BJ (cell line): ENCODE measurements around the gene SLC30A7. TPM values are rescaled to one million over a fixed set of nuclear protein-coding genes. Genes with fewer than 3 reads are reported as not detected.
"Not testable (repeated sequence)": the region's sequence is repeated elsewhere in the genome, so short reads cannot be mapped to it uniquely, and the experiment has no call there.

Source experiments
- CTCF ChIA-PET: fragments of 350-600 bp; formaldehyde crosslinking; extraction: SDS; loops from one replicate; lab custom pipeline; 2021; ENCODE audit warnings: antibody characterized with exemption, inconsistent platforms; lab: Yijun Ruan, JAX
- POLR2A ChIA-PET: fragments of 300-600 bp; sonication (Branson Sonifier 250); formaldehyde crosslinking; extraction: SDS; loops from one replicate; lab custom pipeline; 2021; ENCODE audit warnings: antibody characterized with exemption; lab: Charles Lee
- DNase-seq: peaks from one replicate; pipeline ENCODE4 v3.0.0-alpha.2; 2011; ENCODE audit warnings: low read depth
- H3K27me3 ChIP-seq: 2 replicates; pipeline ENCODE4 v1.6.0; 2011; ENCODE audit warnings: low read length; ENCODE audit not compliant: control insufficient read depth, insufficient read depth
- H3K36me3 ChIP-seq: 2 replicates; pipeline ENCODE4 v1.5.1; 2011; ENCODE audit warnings: low read length; ENCODE audit not compliant: control insufficient read depth, insufficient read depth
- H3K4me3 ChIP-seq: 2 replicates; pipeline ENCODE4 v1.5.1; 2011; ENCODE audit warnings: low read depth, mild to moderate bottlenecking, control low read depth, low read length
- polyA plus RNA-seq: library from polyadenylated mRNA; depleted of rRNA; stranded (reverse); fragments of >200 nt; gene quantifications from 2 replicates; pipeline ENCODE4 v1.2.3, GENCODE V29; 2011
- TF ChIP-seq, protein P1 (sequence below): IDR thresholded peaks from 2 replicates; pipeline ENCODE4 v1.5.1; 2011; ENCODE audit warnings: low read depth, mild to moderate bottlenecking, control low read depth, inconsistent platforms, low read length, moderate library complexity; ENCODE audit not compliant: insufficient read depth

Gene SLC30A7
- polyA plus RNA-seq, 1 experiment: 4.6 TPM

GRCh38 chr1:100952104-100952745 lies 56.3 kb downstream of the SLC30A7 start:
- Histone ChIP-seq H3K4me3 (no peak overlapping the region), H3K27me3 (no peaks in the 10 kb centered on the region), H3K36me3 (peaks cover 1% of the 10 kb centered on the region; the same call in 1 of the 2 replicates)
- POLR2A ChIA-PET: no interaction called here
- TF ChIP-seq, protein P1, sequence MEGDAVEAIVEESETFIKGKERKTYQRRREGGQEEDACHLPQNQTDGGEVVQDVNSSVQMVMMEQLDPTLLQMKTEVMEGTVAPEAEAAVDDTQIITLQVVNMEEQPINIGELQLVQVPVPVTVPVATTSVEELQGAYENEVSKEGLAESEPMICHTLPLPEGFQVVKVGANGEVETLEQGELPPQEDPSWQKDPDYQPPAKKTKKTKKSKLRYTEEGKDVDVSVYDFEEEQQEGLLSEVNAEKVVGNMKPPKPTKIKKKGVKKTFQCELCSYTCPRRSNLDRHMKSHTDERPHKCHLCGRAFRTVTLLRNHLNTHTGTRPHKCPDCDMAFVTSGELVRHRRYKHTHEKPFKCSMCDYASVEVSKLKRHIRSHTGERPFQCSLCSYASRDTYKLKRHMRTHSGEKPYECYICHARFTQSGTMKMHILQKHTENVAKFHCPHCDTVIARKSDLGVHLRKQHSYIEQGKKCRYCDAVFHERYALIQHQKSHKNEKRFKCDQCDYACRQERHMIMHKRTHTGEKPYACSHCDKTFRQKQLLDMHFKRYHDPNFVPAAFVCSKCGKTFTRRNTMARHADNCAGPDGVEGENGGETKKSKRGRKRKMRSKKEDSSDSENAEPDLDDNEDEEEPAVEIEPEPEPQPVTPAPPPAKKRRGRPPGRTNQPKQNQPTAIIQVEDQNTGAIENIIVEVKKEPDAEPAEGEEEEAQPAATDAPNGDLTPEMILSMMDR: no peak
- CTCF ChIA-PET: no interaction called here
- DNase-seq: no peak

GRCh38 chr1:100952970-100953369 lies 57.1 kb downstream of the SLC30A7 start:
- CTCF ChIA-PET: interaction anchor here (1.8 kb wide), 1 partner anchor 336 kb away, joined by 4 read pairs; no protein-coding TSS in a partner anchor
- H3K36me3 ChIP-seq, POLR2A ChIA-PET: not testable (repeated sequence)

DNA sequence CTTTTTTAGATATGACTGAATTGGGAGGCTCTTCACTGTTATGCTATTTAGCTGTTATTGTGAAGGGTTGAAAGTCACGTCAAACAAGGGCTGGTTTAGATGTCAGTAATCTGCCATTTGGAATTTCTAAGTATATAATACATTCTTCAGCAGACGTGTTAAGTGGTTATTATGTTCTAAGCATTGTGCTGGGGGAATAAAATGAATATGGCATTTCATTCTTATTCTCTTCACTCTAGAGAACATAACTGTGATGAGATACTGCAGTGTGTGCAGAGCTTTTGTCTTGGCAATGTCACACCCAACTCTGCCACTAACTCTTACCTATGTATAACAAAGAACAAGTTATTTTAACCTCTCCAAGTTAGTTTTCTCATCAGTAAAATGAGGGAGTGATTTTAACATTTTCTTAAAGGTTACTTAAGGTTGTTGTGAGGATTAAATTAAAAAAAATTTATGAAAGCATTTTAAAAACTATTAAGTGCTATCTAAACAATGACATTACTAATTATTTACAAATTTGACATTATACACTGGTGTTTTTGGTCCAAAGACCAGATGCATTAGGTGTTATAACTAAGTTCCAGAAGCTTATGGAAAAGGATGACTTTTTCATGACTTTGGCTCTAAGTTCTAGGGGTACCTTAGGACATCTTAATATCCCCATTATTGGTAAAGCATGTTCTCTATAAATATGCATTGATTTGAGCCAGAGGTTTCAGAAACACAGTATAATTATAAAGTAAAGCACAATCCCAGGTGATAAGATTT lies 58.3 kb downstream of the SLC30A7 start:
- Histone ChIP-seq H3K27me3 (no peaks in the 10 kb centered on the region), H3K36me3 (peaks cover 1% of the 10 kb centered on the region; the same call in 1 of the 2 replicates), H3K4me3 (no peak overlapping the region)
- TF ChIP-seq, protein P1: no peak
- ChIA-PET CTCF (interaction anchor here (0.5 to 1.8 kb wide), 2 partner anchors 335 to 481 kb away, joined by 3 to 4 read pairs; no protein-coding TSS in a partner anchor), POLR2A (no interaction called here)
- DNase-seq: no peak

More at GRCh38 chr1:100952970-100953369, 57.1 kb downstream of the SLC30A7 start:
- H3K4me3 ChIP-seq, DNase-seq, H3K27me3 ChIP-seq: not testable (repeated sequence)

DNA sequence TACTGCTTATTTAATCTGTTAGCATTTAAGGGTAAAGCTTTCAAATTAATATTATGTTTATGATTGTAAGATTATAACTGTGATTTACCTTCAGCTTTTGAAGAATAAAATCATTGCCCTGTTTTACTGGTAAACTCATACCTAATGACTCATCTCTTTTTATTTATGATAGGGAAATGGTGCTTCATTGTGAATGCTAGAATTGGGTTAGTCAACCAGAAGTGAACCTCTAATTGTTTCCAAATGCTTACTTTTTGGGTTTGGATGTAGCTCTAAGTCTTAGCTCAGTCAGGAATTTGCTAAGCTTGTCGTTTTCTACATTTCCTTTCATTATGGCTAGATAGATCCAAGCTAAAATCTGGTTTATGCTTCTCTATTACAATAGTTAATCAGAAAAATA lies 59.4 kb downstream of the SLC30A7 start:
- no peak overlapping the region for H3K4me3 ChIP-seq
- peaks cover 1% of the 10 kb centered on the region; the same call in 1 of the 2 replicates for H3K36me3 ChIP-seq
- TF ChIP-seq, protein P1: no peak
- peak; percentile 92 for DNase-seq
- POLR2A ChIA-PET: no interaction called here
- CTCF ChIA-PET: interaction anchor here (0.8 kb wide), 1 partner anchor 17 kb away, joined by 3 read pairs; no protein-coding TSS in a partner anchor
- no peaks in the 10 kb centered on the region for H3K27me3 ChIP-seq

- no peak for DNase-seq
- TF ChIP-seq, protein P1: no peak
- CTCF ChIA-PET: interaction anchor here (1.3 to 1.7 kb wide), 2 partner anchors 14 to 63 kb away, joined by 3 read pairs; no protein-coding TSS in a partner anchor
- H3K27me3 ChIP-seq: no peaks in the 10 kb centered on the region
- H3K36me3 ChIP-seq: no peaks in the 10 kb centered on the region
- H3K4me3 ChIP-seq: no peak overlapping the region
- POLR2A ChIA-PET: interaction anchor here (0.6 kb wide), 1 partner anchor 56 kb away, joined by 4 read pairs; no protein-coding TSS in a partner anchor
These were observed 63.7 kb downstream of the SLC30A7 start for GRCh38 chr1:100959502-100960060.
